ENCODE results near the gene PIK3R5. TPM values are rescaled to one million over a fixed set of nuclear protein-coding genes. Genes with fewer than 3 reads are reported as not detected.
"Not testable (repeated sequence)": the region's sequence is repeated elsewhere in the genome, so short reads cannot be mapped to it uniquely, and the experiment has no call there.

PIK3R5 gene
- polyA plus RNA-seq, 1 donor: 2.2 TPM

GRCh38 chr17:8873801-8874715 lies 91.4 kb downstream of the PIK3R5 start:
- DNase-seq: no peak

- DNase-seq: no peak
These were observed 92.6 kb downstream of the PIK3R5 start for GRCh38 chr17:8872705-8873435.

GRCh38 chr17:8872036-8872704 lies 93.3 kb downstream of the PIK3R5 start:
- DNase-seq: no peak

- DNase-seq: no peak
These were observed 94.4 kb downstream of the PIK3R5 start for GRCh38 chr17:8871081-8871581.

DNA sequence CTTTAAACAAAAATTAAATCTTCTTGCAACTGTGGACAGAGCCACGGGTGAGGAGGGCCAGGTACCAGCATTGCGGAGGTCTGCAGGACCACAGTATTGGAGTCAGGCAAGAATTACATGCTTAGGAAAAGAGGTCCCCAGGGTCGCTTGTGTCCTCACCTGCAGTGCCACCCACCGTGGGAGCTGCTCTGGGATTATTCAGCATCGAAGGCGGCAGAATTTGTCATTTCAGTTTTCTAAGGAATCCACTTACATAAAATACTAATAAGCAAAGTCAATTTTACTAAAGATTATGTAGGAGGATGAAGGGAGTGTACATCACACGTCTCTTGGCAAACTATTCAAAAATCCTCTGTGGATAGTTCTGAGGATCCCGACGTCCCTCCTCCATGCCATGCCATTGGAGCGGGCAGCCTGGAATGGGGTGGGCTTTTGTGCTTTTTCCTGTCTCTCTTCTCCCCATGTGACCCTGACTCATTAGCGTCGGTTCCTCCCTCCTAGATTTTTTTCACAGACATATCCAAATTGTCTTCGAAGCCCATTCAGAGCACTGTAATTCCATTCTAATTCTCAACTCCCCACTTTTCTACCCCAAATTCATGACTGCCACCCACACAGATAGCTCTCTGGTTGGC lies 95.0 kb downstream of the PIK3R5 start:
- DNase-seq: no peak

DNA sequence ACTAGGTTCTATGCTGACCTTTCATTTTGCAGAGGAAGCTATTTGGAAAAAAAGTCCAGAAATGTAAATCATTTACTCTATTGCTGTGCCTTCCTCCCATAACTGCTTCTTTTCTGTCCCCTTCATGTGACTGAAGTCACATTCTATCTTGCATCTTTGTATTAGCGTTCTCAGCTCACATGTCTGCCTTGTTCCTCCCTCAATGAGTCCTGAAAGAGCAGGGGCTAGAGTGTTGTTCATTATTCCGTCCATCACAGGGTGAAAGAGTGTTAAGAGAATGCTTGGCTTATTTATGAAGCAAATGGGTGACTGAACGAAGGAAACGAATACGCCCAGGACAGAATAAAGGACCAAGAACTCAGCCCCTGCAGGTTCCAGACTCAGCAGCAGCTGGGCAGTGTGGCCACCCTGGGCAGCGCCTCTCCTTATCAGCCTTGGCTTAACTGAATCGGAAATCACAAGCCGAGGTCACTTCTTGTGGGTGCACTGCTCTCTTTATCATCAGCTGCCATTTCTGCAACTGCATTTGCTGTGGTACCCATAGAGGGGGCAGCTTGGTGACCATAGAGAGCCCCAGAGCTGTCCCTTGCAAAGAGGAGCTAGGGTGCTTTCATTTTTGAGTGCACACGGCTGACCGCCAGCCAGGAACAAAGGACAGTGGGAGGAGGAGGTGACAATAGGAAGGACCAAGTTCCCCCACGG lies 96.2 kb downstream of the PIK3R5 start:
- no peak for DNase-seq

GRCh38 chr17:8868529-8868951 lies 97.0 kb downstream of the PIK3R5 start:
- no peak for DNase-seq

DNA sequence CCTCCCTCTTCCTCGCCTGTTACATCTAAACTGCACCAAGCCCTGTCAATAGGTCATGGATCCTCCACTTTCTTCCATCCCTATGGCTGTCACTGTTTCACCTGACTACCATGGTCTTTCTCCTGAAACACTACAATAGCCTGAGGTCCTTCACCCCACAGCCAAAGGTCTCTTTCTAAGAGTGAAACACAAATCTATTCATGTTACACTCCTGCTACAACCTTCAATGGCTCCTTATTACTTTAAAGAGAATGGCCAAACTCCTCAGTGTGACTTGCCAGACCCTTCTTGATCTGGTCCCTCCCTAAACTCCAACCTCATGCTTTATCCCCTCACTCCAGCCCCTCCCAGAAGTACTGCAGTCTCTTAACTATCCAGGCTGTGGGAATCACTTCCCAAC lies 97.4 kb downstream of the PIK3R5 start:
- DNase-seq: no peak

DNA sequence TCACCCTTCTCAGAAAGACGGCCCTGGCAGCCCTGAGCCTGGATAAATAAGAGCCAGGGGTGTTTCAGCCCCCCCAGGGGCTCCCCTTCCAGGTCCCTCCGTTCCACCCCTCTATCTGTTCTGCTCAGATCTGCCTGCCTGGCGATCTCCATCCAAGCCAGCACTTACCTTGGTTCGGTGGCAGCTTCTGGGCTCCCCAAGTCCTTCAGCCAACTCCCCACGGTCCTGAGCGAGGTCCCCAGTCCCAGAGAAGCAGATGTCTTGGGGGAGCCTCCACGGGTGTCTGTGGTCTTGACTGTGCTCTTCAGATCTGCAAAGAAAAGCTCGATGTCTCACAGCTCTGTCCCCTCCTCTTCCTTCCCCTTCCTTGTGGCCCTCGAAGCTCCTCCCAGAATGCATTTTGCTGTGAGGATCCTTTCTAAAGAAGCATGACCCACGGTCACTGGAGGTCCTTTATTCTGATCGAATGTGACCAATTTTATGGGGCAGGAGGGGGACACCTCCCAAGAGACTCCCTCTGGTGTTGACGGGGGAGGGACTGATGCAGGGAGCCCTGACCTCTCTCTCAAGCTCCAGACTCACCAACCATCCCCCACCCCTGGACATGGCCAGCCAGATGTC lies 98.0 kb downstream of the PIK3R5 start, which contains the start of gene PIK3R6:
Gene PIK3R6 (minus strand): TSS at position 314 of the 621 bp plus-strand sequence. CDS start 17,880 bp downstream, outside the sequence.
- DNase-seq: no peak

- no peak for DNase-seq
These were observed 99.7 kb downstream of the PIK3R5 start for GRCh38 chr17:8865811-8866210.

GRCh38 chr17:8865385-8865784 lies 100.1 kb downstream of the PIK3R5 start:
- no peak for DNase-seq

- no peak for DNase-seq
These were observed 103.1 kb downstream of the PIK3R5 start for GRCh38 chr17:8862213-8863056.

- no peak for DNase-seq
These were observed 103.9 kb downstream of the PIK3R5 start for GRCh38 chr17:8861495-8862181.

DNA sequence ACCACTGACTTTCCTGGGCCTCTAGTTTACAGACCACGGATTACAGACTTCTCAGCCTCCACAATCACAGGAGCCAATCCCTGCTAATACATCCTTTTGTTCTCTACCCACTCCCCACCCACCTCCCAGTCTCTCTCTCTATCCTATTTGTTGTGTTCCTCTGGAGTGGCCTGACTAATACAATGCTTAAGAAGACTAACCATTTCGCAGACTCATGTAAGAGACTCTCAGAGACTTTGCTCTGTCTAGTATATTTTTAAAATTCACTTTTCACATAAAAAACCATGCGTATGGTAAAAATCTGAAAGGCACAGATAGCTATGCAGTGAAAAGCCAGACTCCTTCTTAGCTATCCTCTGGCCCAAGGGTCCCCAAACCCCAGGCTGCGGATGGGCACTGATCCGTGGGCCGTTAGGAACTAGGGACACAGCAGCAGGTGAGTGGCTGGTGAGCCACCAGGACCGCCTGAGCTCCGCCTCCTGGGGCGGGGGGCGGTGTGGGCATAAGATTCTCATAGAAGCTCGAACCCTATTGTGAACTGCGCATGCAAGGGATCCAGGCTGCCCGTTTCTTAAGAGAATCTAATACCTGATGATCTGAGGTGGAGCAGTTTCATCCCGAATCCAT lies 105.6 kb downstream of the PIK3R5 start:
- no peak for DNase-seq

DNA sequence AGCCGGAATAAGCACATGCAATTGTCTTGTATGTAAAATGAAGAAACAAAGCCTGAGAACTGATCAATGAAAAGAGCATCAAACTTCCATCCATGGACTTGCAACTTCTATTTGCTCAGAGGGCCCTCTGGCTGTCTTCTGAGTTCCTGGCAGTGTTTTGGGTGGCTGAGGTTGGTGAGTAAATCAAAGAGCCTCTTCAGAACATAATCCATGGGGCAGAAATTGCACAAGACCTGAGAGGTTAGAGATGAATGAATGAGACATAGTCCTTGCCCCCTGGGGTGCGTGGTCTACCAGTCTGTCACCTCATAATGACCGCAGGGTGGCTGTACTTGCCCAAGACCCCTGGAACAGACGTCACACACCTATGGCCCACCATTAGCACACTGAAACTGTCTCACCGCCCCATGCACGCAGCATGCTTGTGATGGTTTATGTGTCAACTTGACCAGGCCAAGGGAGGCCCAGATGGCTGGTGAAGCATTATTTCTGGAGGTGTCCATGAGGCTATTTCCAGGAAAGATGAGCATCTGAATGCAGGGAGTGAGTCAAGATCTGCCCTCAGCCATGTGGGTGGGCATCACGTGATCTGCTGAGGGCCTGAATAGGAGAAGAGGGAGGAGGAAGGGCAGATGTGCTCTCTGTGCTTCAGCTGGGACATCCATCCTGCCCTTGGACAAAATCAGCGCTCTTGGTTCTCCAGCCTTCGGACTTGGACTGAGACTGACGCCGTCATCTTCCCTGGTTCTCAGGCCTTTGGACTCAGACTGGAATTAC lies 106.3 kb downstream of the PIK3R5 start:
- no peak for DNase-seq

DNA sequence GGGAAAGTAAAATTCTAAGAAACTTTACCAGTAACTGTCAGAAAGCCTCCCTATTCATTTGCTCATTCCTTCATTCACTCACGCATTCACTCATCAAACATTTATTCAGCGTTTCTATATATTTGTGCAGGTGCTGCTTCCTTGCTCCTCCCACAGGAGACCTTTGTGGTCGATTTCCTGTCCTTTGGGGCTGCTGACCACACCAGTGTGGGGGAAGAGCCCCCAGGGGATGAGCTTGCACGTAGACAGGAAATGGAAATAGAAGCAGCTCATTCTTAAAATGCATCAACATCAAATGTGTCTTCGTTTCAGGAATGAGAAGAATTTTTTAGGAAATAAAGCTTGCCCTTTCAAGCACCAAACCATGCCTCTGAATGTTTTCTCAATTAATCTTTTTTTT lies 107.6 kb downstream of the PIK3R5 start:
- DNase-seq: no peak

- DNase-seq: no peak
These were observed 108.5 kb downstream of the PIK3R5 start for GRCh38 chr17:8856869-8857575.

DNA sequence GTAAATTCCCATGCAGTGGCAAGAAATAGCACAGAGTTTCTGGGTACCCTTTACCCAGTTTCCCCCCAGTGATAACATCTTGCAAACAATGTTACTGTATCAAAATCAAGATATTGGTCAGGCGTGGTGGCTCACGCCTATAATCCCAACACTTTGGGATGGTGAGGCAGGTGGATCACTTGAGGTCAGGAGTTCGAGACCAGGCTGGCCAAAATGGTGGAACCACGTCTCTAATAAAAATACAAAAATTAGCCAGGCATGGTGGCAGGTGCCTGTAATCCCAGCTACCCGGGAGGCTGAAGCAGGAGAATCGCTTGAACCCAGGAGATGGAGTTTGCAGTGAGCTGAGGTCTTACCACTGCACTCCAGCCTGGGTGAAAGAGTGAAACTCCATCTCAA lies 109.3 kb downstream of the PIK3R5 start:
- not testable (repeated sequence) for DNase-seq
